ENCODE data around the gene ARHGAP11B.
"Not testable (repeated sequence)": the region's sequence is repeated elsewhere in the genome, so short reads cannot be mapped to it uniquely, and the experiment has no call there.

Gene ARHGAP11B

GRCh38 chr15:30625436-30626193 lies at the start of gene ARHGAP11B:
Gene ARHGAP11B, plus strand, starts transcription at chr15:30626128.
- not testable (repeated sequence) for H3K4me1 ChIP-seq, H3K36me3 ChIP-seq, H3K27me3 ChIP-seq, H3K9me3 ChIP-seq
- Histone ChIP-seq H3K27ac (peak within 1 kb of the TSS; percentile 75 to 93 (median 88)), H3K4me3 (peak within 1 kb of the TSS; percentile 51 to 70 (median 58))
- ATAC-seq (ENCODE audit: low FRiP score in 2 of 2) (peak; percentile 100), DNase-seq (peak; percentile 79 to 95)
- 0% methylated on average over 23 to 35 of the region's 35 CpGs for WGBS, 2 donors
- TF ChIP-seq CTCF (IDR thresholded peaks at IDR 0.05) (peak in 1 of 6 experiments; percentile 38), POLR2AphosphoS5 (IDR thresholded peaks at IDR 0.05) (peak; percentile 59 to 64)

- H3K27me3 ChIP-seq; H3K4me3 ChIP-seq; H3K27ac ChIP-seq; ATAC-seq (ENCODE audit: low FRiP score in 2 of 2); DNase-seq; H3K36me3 ChIP-seq; H3K9me3 ChIP-seq; H3K4me1 ChIP-seq: not testable (repeated sequence)
- WGBS, 2 donors, result no CpG with 5 or more reads among the region's 6 CpGs
Observed at GRCh38 chr15:30579394-30579970, 46.4 kb upstream of the ARHGAP11B start.

GRCh38 chr15:30580716-30581115 lies 45.2 kb upstream of the ARHGAP11B start:
- not testable (repeated sequence) for H3K27ac ChIP-seq; DNase-seq; H3K4me1 ChIP-seq; H3K27me3 ChIP-seq; ATAC-seq (ENCODE audit: low FRiP score in 2 of 2); H3K36me3 ChIP-seq; H3K4me3 ChIP-seq; H3K9me3 ChIP-seq
- no CpG with 5 or more reads among the region's 4 CpGs for WGBS, 2 donors

GRCh38 chr15:30598953-30599352 lies 27.0 kb upstream of the ARHGAP11B start:
- 5 to 11% methylated on average over 2 of the region's 2 CpGs for WGBS, 2 donors
- not testable (repeated sequence) for H3K9me3 ChIP-seq; H3K4me3 ChIP-seq; DNase-seq; H3K4me1 ChIP-seq; H3K27me3 ChIP-seq; H3K27ac ChIP-seq; H3K36me3 ChIP-seq; ATAC-seq (ENCODE audit: low FRiP score in 2 of 2)
- peak in 4 of 6 experiments; percentile 9 to 45 (median 28) for TF ChIP-seq CTCF (IDR thresholded peaks at IDR 0.05)

- not testable (repeated sequence) for DNase-seq; H3K9me3 ChIP-seq; H3K27ac ChIP-seq; H3K36me3 ChIP-seq; H3K4me3 ChIP-seq; H3K27me3 ChIP-seq; ATAC-seq (ENCODE audit: low FRiP score in 2 of 2); H3K4me1 ChIP-seq
- WGBS, 2 donors, result 94 to 98% methylated on average over 7 to 8 of the region's 8 CpGs
Observed at GRCh38 chr15:30603796-30604195, 22.1 kb upstream of the ARHGAP11B start, which contains the start of gene GOLGA8H. Gene GOLGA8H, plus strand, starts transcription at chr15:30604028. Its CDS starts 98 bp downstream, at chr15:30604126.

- not testable (repeated sequence) for H3K27ac ChIP-seq; H3K36me3 ChIP-seq; H3K9me3 ChIP-seq; H3K4me1 ChIP-seq; H3K4me3 ChIP-seq; DNase-seq; ATAC-seq (ENCODE audit: low FRiP score in 2 of 2); H3K27me3 ChIP-seq
- WGBS, 2 donors, result 60% methylated on average over 1 of the region's 6 CpGs; no CpG with 5 or more reads in 1 of the 2 donors
Observed at GRCh38 chr15:30612271-30612670, 13.7 kb upstream of the ARHGAP11B start.

GRCh38 chr15:30621342-30621741 lies 4.6 kb upstream of the ARHGAP11B start:
- not testable (repeated sequence) for DNase-seq; H3K27me3 ChIP-seq; H3K4me3 ChIP-seq; H3K36me3 ChIP-seq; ATAC-seq (ENCODE audit: low FRiP score in 2 of 2); H3K27ac ChIP-seq; H3K9me3 ChIP-seq; H3K4me1 ChIP-seq
- 7 to 19% methylated on average over 1 of the region's 3 CpGs for WGBS, 2 donors

GRCh38 chr15:30626194-30626565 lies 252 bp downstream of the ARHGAP11B start:
- not testable (repeated sequence) for ATAC-seq (ENCODE audit: low FRiP score in 2 of 2)

GRCh38 chr15:30626632-30627031 lies 704 bp downstream of the ARHGAP11B start:
- H3K27me3 ChIP-seq; ATAC-seq (ENCODE audit: low FRiP score in 2 of 2); DNase-seq; H3K4me1 ChIP-seq; H3K36me3 ChIP-seq; H3K9me3 ChIP-seq: not testable (repeated sequence)
- Histone ChIP-seq H3K27ac (peak overlapping the region in 1 of 4 donors; percentile 91), H3K4me3 (peak overlapping the region in 3 of 4 donors; percentile 51 to 70 (median 54))
- WGBS, 2 donors, result 0 to 1% methylated on average over 15 of the region's 20 CpGs

More at GRCh38 chr15:30626194-30626565, 252 bp downstream of the ARHGAP11B start:
- not testable (repeated sequence) for H3K9me3 ChIP-seq, H3K4me1 ChIP-seq, DNase-seq, H3K27me3 ChIP-seq, H3K36me3 ChIP-seq
- peak overlapping the region; percentile 75 to 93 (median 88) for H3K27ac ChIP-seq
- 0 to 1% methylated on average over 6 to 11 of the region's 22 CpGs for WGBS, 2 donors
- peak overlapping the region; percentile 51 to 70 (median 58) for H3K4me3 ChIP-seq
